Spleen (tissue), 7 donors: ENCODE data around the gene PARP9.

Source experiments
- POLR2A ChIP-seq, 3 donors: fragments of 450-650 bp; IDR thresholded peaks; one replicate each; pipeline ENCODE4 v1.5.1; 2017; ENCODE audit warnings: antibody characterized with exemption in 3 of 3, mild to moderate bottlenecking in 1 of 3
- POLR2AphosphoS5 ChIP-seq, 3 donors: sonication (generic); formaldehyde crosslinking; IDR thresholded peaks; one replicate each; pipeline ENCODE4 v1.5.1; 2017; ENCODE audit warnings: antibody characterized with exemption in 3 of 3
- TF ChIP-seq, protein P1 (sequence below), 11 experiments: fragments of 200-600 bp in 7 of 11; fragments of 450-650 bp in 4 of 11; sonication (generic) in 4 of 11; IDR thresholded peaks in 8 of 11; conservative IDR thresholded peaks in 3 of 11; 1 replicate in 7 of 11; 2 replicates in 4 of 11; pipeline versions ENCODE4 v1.4.0 to v1.8.0; 2016 to 2021; ENCODE audit warnings: antibody characterized with exemption in 11 of 11, inconsistent platforms in 4 of 11, mild to moderate bottlenecking in 1 of 11
- donor health status: DM: no; HTN: no; CAD: no; lungs with moderate emphysema.
- donor health status: DM: no; HTN: no; CAD: no.
- donor health status: DM: no; HTN: no; CAD: no.

DNA sequence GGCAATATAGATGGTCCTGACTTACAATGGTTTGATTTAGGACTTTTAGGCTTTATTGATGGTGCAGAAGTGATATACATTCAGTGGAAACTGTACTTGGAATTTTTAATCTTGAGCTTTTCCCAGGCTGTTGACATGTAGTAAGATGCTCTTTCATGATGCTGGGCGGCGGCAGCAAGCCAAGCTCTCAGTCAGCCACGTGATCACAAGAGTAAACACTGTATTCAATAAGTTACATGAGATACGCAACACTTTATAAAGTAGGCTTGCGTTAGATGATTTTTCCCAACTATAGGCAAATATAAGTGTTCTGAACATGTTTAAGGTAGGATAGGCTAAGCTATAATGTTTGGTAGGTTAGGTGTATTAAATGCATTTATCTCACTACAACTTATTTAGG is 17.9 kb downstream of the PARP9 start:
- TF ChIP-seq, protein P1, sequence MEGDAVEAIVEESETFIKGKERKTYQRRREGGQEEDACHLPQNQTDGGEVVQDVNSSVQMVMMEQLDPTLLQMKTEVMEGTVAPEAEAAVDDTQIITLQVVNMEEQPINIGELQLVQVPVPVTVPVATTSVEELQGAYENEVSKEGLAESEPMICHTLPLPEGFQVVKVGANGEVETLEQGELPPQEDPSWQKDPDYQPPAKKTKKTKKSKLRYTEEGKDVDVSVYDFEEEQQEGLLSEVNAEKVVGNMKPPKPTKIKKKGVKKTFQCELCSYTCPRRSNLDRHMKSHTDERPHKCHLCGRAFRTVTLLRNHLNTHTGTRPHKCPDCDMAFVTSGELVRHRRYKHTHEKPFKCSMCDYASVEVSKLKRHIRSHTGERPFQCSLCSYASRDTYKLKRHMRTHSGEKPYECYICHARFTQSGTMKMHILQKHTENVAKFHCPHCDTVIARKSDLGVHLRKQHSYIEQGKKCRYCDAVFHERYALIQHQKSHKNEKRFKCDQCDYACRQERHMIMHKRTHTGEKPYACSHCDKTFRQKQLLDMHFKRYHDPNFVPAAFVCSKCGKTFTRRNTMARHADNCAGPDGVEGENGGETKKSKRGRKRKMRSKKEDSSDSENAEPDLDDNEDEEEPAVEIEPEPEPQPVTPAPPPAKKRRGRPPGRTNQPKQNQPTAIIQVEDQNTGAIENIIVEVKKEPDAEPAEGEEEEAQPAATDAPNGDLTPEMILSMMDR (IDR thresholded peaks at IDR 0.05 in 8 of 11, conservative IDR thresholded peaks at IDR 0.05 in 3 of 11), result no peak
- TF ChIP-seq POLR2AphosphoS5 (IDR thresholded peaks at IDR 0.05) (no peak), POLR2A (IDR thresholded peaks at IDR 0.05) (no peak)
